HG03565 (cell line): Measurements from ENCODE around the gene ATIC.

Source experiments
- ATAC-seq: cut with Tn5 transposase; IDR thresholded peaks from one replicate; pipeline ENCODE4 v1.9.1; 2021; ENCODE audit warnings: mild to moderate bottlenecking, moderate library complexity; ENCODE audit not compliant: unreplicated experiment

ATIC gene

DNA sequence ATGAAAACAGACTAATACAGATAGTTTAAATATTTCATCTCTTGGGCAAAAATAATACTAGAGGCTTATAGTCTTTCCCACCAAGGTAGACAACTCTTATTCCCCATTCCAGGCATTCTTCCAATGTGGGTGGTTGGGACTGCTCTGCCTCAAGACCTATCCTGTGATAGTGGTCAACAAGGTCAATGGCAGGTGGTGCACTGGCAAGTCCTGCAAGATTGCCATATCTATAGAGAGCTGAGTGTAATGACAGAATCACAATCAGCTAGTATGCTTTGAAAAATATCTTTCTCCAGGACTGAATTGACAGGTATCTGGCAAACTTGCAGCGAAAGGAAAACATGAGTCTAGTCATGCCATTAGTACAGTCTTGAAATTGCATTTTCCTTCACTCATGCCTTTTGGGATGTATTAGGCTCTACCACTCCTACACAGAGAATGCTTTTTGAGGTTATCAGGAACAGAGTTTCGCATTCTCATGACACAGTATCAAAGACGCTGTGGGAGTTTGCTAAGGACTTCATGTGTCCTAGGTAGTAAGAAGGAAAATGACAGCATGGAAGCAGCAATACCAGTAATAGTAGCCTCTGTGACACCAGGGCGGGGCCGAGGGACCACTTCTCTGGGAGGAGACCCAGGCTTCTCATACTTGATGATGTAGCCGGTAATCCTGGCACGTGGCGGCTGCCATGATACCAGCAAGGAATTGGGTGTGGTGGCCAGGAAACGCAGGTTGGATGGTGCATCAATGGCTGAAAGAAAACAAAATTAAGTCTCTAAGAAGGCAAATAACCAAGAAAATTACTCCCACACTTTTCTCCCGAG, 63.0 kb downstream of the ATIC start:
- ATAC-seq = no peak

DNA sequence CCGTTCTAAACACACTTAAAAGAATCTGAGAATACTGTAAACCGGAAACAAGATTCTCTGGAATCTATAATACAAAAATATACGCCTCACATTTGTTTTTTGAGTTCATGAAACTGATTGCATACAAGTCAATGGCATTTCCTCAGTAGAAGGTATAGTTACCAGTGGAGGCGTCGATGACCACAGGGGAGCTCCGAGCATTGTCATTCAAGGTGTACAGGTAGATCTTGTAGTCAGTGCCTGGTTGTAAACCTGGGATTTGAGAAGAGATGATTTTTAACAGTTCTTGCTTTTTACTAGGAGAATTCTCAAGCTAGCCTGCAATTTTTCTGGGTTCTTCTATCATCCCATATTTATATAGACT, 63.6 kb downstream of the ATIC start:
- ATAC-seq = no peak

DNA sequence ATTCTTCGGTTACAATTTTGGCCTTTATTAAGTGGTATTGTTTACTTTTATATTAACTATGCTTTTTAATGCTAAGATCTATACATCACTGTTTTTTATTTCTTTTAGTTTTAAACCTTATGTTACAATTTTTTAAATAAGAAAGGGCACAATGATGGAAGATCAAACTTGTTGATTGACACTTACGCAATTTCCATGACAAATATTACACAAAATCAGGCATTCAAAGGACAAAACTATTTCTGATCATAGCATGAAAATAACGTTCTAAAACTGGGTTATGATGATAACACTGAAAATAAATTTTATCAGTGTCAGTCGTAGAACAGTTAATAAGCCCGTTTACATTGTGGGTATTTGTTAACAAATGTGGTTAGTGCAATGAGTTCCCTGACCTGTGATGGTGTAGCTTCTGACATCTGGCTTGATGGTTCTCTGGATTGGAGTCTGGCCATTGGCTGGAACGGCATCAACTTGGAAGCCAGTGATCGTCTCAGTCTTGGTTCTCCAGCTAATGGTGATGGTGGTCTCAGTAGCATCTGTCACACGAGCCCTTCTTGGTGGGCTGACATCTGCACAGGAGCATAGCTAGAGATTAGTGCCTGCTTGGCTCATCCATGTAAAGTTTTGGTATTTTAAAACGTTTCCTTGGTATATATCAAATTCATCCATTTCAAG, 64.4 kb downstream of the ATIC start:
- no peak for ATAC-seq

DNA sequence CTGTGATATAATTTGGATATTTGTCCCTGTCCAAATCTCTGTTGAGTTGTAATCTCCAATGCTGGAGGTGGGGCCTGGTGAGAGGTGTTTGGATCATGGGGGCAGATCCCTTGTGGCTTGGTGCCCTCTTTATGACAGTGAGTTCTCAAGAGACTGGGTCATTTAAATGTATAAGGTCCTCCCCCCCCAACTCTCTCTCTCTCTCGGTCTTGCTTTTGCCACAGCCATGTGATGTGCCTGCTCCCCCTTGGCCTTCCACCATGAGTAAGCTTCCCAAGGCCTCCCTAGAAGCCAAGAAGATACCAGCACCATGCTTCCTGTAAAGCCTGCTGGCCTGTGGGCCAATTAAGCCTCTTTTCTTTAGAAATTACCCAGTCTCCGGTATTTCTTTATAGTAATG, 65.4 kb downstream of the ATIC start:
- no peak for ATAC-seq

DNA sequence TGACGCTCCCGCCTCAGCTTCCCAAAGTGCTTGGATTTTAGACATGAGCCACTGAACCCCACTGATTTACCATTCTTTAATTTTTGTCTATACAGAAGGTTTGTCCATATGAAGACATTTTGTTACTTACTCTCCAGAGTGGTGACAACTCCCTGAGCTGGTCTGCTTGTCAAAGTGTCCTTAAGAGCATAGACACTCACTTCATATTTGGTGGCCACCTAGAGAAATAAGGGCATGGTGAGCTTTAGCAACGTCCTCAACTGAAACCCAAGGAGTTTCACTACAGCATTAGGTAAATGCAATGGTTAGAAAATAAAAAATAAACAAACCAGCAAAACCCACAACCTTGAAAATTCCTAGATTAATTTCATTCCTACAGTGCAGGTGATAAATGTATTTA, 66.2 kb downstream of the ATIC start:
- ATAC-seq = no peak

DNA sequence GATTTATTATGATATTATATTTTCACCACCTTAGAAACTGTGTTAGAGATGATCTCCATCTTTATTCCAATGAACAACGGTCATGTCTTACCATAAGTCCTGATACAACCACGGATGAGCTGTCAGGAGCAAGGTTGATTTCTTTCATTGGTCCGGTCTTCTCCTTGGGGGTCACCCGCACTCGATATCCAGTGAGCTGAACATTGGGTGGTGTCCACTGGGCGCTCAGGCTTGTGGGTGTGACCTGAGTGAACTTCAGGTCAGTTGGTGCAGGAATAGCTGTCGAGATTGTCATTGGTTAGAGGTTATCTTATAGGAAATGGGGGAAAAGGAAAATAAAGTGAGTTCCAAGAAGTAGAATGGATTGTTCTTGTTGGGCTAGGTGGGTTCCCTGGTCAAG, 67.2 kb downstream of the ATIC start:
- ATAC-seq = no peak

DNA sequence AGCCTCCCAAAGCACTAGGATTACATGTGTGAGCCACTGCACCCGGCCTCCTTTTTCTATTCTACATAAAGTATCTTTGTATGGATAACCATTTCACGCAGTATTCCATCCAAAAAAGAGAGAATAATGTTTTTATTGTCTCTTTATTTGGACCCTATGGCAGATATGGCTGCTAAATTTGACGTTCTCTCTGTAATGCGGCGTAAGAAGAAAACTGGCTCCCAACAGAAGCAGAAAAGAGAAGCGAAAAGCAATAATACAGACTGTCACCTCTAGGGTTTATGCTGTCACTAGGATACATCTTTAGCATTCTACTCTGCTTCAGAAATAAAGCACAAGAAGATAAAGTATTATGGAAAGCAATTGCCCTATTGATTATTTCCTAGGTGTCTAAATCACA, 68.1 kb downstream of the ATIC start:
- ATAC-seq = no peak

DNA sequence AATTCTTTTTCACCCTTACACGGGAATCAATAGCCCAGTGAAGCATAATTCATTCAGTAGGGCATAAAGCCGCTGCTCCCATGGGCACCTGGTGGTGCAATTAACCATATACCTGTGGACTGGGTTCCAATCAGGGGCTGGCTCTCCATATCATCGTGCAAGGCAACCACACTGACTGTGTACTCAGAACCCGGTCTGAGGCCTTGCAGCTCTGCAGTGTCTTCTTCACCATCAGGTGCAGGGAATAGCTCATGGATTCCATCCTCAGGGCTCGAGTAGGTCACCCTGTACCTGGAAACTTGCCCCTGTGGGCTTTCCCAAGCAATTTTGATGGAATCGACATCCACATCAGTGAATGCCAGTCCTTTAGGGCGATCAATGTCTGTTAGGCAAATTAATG, 68.8 kb downstream of the ATIC start:
- no peak for ATAC-seq

DNA sequence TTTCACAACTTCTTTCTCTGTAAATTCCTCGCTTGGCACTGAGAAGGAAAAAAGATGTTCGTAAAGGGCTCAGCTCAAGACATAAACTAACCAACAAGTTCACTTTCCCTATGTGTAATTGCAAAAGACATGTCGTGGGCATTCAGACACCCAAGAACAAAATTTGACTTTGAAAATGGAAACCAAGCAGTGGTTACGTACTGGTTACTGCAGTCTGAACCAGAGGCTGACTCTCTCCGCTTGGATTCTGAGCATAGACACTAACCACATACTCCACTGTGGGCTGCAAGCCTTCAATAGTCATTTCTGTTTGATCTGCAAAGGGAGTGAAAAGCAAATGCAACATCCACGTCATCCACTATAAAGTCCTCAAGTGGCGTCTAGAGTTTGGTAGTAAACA, 70.2 kb downstream of the ATIC start:
- no peak for ATAC-seq

DNA sequence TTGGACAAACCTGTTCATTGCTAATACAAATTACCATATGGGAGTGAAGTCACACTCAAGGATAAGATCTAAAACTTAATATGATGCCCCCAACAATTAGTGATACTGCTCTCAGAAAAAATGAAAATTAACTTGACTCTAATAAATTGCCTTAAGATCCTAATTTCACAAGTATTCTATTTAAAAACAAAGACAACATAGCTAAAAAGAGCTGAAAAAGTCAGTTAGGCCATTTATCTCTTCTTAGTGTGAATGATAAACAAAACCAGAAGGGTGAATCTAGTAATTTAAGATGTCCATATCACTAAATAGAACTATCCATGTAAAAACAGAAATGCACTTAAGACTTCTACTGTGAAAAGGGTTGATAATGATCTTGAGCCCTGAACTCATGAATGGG, 70.6 kb downstream of the ATIC start:
- no peak for ATAC-seq

DNA sequence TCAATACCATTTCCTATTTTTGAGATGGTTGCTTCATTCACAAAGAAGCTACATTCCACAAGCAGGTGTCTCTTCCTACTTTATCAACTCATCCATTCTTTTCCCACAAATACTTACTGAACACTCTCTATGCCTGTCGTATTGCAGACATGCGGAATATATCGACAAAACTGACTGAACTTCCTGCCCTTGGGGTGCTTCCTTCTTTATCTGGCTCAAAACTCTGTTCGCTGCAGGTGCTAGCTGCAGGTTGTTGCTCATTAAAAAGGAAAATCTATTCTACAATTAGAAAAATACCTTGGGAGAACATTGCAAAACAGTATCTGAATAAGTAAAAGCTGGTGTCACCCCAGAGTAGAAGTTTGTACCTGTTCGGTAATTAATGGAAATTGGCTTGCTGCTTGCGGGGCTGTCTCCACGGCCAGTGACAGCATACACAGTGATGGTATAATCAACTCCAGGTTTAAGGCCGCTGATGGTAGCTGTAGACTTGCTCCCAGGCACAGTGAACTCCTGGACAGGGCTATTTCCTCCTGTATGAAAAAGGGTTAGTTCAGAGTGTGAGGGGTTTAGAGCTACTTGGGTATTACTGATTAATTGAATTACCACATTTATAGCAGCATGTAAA, 71.9 kb downstream of the ATIC start:
- no peak for ATAC-seq

DNA sequence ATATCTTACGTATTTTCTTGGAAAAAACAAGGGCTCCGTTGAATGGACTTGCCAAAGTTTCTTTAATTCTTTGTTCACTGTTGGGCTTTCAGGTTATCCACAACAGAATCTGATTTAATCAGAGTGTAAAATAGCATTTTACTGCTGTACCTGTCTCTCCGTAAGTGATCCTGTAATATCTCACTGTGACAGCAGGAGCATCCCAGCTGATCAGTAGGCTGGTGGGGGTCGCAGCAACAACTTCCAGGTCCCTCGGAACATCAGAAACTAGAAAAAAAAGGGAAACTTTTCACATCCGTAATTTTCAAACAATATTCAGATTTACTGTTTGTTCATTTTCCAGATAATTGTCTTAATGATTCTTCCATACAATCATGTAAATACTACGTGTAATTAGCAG, 72.9 kb downstream of the ATIC start:
- ATAC-seq = no peak

DNA sequence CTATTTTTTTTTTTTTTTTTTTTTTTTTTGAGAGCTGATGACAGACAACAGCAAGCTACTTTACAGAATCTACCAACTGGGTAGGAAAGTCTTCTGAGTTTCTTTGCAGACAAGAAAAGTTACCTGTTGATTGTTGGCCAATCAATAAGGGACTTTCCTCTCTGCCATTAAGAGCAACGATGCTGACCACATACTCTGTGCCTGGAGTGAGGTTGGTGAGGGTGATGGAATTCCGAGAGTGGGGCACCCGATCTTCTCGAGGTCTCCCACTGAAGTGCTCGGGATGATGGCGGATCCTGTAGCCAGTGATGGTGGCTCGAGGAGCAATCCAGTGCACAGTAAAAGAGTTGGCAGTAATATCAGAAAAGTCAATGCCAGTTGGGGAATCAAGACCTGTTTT, 74.7 kb downstream of the ATIC start:
- no peak for ATAC-seq

DNA sequence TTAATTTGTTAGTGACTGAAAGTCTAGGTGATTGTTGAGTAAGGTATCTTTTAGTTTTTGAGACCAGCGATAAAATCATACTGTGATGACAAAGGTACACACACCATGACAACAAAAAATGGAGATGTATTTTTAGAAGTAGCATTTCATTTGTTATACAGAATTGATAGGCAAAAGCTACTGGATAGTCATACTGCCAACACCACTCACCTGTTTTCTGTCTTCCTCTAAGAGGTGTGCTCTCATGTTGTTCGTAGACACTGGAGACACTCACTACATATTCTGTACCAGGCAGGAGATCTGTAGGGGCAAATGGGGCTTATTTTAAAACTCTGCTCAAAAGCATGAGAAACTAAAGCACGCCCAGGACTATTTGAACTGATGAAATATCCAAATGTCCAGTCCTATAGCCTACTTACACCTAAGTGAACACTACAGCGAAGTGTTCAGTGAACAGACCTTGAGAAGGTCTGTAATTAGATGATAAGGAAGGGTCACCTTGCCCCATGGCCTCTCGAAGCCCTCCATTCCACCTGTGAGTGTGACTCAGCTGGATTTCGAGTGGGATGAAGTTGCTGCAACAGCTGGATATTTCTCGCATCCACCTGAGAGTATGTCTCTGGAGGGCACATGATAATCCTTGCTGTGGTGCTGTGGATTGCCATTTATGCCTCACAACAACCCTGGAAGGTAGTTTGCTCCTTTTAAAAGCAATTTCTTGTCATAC, 76.3 kb downstream of the ATIC start:
- ATAC-seq = no peak

DNA sequence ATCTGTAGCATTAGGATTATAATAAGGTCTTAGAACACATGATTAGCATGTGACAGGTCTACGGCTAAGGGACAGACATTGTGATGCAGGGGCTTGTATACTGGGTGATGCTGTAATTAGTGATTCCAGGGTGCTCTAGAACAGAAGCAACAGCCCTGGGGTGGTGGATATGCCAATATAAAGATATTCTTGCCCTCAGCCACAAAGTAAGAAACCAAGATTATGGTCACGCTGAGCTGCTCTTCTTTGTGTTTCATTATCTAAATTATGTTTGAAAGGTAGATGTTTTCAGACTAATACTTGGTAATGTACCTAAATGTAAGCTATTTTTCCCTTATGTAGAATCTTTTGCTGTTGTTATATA, 78.7 kb downstream of the ATIC start:
- ATAC-seq = no peak

DNA sequence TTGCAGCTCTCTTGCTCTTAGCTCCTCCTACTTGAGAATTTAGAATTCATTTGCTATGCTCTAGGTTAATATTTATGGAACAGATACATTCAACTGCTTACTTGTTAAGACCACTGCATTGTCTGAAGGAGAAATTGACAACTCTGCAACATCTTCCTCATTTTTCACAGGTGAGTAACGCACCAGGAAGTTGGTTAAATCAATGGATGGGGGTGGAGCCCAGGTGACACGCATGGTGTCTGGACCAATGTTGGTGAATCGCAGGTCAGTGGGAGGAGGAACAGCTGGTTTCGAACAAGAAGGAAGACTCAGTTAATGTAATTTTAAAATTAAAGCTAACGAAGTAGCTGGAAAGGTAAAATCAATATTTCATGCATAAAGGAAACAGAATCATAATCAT, 79.7 kb downstream of the ATIC start:
- ATAC-seq = no peak

DNA sequence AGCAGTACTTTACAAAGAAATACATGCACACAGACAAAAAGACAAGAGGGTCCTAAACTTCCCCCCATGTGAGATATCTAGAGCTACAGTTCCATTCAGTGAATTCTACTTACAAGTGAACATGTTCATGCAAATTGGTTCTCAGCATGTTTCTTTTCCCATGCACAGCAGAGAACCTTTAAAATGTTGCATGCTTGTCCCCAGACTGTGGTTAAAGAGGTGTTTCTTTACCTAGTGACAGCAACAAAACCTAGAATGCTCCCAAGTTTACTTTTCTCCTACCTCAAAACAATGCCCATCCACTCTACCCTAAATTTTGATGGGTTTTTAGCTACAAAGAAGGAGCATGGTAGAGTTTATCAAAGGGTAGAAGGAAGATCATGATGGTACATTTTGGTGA, 80.3 kb downstream of the ATIC start:
- no peak for ATAC-seq

DNA sequence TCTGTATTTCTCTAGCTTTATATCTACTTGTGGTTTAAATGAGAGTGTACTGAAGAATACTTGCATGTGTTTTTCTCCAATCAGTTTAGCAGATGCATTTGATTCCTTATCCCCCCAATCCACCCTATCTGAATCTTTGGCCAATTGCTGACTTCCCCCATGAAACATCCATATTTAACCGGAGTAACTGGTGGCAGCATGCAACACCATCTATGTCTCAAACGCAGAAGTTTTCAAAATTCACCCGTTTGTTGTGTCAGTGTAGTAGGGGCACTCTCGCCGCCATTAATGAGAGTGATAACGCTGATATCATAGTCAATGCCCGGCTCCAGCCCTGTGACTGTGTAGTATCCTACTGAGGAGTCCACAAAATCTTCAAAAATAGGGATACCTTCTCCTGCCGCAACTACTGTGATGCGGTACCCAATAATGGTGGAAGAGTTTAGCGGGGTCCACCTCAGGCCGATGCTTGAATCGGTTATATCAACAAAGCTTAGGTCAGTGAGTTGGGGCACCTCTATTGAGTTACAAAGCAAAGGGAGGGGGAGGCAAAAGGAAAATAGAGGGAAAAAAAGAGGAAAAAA, 80.9 kb downstream of the ATIC start:
- no peak for ATAC-seq

DNA sequence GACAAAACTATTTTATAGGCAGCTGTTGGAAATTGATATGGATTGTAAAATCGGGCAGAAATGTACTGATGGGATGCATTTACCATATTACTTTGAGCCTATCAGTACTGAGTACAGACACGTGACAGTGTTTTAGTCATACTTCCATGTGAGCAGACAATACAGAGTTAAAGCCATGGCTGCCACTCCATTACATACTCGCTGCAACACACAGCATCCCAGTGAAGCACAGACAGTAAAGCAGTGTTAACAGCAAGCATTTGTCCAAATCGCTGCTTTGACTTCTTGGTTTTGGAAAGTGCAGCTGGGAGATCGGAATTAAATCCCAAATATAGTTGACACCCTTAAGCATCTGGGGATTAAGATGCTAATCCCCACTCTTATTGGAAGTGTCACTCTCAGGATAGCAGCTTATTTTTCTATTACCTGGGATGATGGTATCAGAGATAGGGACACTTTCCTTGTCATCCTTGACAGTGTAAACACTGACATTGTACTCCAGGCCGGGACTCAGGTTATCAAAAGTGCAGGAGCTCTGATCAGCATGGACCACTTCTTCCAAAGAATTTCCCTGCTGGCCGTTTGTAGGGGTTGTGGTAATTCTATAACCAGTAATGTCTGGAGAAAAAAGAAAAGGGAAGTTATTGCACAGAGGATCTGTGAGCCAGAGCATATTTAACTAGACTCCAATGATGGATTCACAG, 82.4 kb downstream of the ATIC start:
- no peak for ATAC-seq

DNA sequence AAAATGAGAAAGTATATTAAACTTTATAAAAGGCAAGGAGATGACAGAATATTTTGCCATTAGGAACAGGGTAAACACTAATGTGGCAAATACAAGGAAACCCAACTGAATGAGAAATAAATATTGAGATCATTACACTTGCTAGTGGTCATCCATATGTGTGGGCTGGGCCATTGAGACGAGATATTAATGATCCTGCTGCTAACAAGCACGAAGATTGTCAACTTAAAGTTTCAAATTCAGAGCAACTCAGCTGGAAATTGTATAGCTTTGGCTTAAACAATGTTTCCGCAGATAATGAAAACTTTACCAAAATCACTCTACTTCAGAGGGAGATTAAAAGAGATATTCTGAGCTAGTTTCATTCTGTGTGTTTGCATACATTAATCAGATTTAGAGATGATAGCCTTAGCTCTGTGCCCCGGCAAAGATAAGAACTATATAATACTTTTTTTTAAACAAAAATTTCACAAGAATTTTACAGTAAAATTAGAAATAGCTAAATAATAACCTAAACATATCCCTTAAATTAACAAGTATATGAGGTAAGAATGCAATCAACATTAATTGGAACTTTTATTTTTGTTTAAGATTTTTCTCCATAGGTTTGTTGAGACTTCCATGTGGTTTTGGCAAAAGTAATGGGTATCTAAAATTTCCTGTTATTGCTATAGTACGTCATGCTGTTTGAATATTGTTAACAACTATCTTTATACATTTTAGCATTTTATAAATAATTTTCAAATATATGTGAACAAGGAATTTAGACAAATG, 84.0 kb downstream of the ATIC start:
- ATAC-seq = no peak
